H1 (cell line): ENCODE data around the gene RRAD. TPM values are rescaled to one million over a fixed set of nuclear protein-coding genes. Genes with fewer than 3 reads are reported as not detected.

Experiments used
- CTCF ChIA-PET: fragments of 300-600 bp; sonication (Branson Sonifier 250); formaldehyde crosslinking; loops from one replicate; lab custom pipeline; 2021; ENCODE audit not compliant: partially characterized antibody; lab: Charles Lee
- POLR2A ChIA-PET: fragments of 300-600 bp; sonication (Branson Sonifier 250); formaldehyde crosslinking; loops from one replicate; lab custom pipeline; 2021; ENCODE audit warnings: inconsistent platforms; ENCODE audit not compliant: partially characterized antibody; lab: Charles Lee
- DNase-seq, 2 experiments: peaks; one replicate each; pipeline versions ENCODE4 v3.0.0 to v3.0.0-alpha.2; 2010 to 2022; ENCODE audit warnings: low spot score in 2 of 2, low read depth in 1 of 2, mixed read lengths in 1 of 2
- FAIRE-seq: peaks from 2 replicates; lab custom pipeline; 2011; peaks lifted over from hg19 to GRCh38; lab: Jason Lieb, UNC
- H2AFZ ChIP-seq: 2 replicates; pipeline ENCODE4 v1.8.1; 2012; ENCODE audit warnings: low read length, inconsistent platforms
- H2AK5ac ChIP-seq: 2 replicates; pipeline ENCODE4 v1.6.1; 2013; ENCODE audit warnings: low read depth, low read length
- H2BK120ac ChIP-seq: replicated peaks from 2 replicates; pipeline ENCODE3; 2013; ENCODE audit warnings: low read depth, low read length, inconsistent platforms
- H2BK12ac ChIP-seq: 2 replicates; pipeline ENCODE4 v1.6.1; 2013; ENCODE audit warnings: low read depth, low read length
- H2BK15ac ChIP-seq: 2 replicates; pipeline ENCODE4 v1.6.1; 2013; ENCODE audit warnings: low read length
- H2BK20ac ChIP-seq: 2 replicates; pipeline ENCODE4 v1.6.1; 2013; ENCODE audit warnings: low read length
- H2BK5ac ChIP-seq: 2 replicates; pipeline ENCODE4 v1.6.1; 2013; ENCODE audit warnings: low read depth, low read length
- H3K14ac ChIP-seq: 2 replicates; pipeline ENCODE4 v1.6.1; 2013; ENCODE audit warnings: inconsistent platforms; ENCODE audit not compliant: insufficient read length
- H3K18ac ChIP-seq: 2 replicates; pipeline ENCODE4 v1.6.1; 2013; ENCODE audit warnings: low read length; ENCODE audit errors: extremely low read depth
- H3K23ac ChIP-seq: 2 replicates; pipeline ENCODE4 v1.6.1; 2013; ENCODE audit warnings: inconsistent platforms; ENCODE audit not compliant: insufficient read length
- H3K23me2 ChIP-seq: 2 replicates; pipeline ENCODE4 v1.6.1; 2013; ENCODE audit warnings: low read depth, low read length
- H3K27ac ChIP-seq: 2 replicates; pipeline ENCODE4 v1.6.1; 2011; ENCODE audit warnings: low read depth, low read length, inconsistent platforms
- H3K27me3 ChIP-seq, 4 experiments: replicated peaks in 1 of 4; 1 replicate in 1 of 4; 2 replicates in 3 of 4; pipeline versions ENCODE4 v1.6.1 to v1.8.1; 2011 to 2013; ENCODE audit warnings: low read length in 3 of 4, mild to moderate bottlenecking in 3 of 4, inconsistent platforms in 2 of 4, mixed read lengths in 2 of 4, moderate library complexity in 1 of 4; ENCODE audit not compliant: control insufficient read depth in 3 of 4, insufficient read depth in 3 of 4; ENCODE audit errors: extremely low read depth in 1 of 4
- H3K36me3 ChIP-seq, 4 experiments: 2 replicates each; pipeline versions ENCODE4 v1.6.1 to v1.8.1; 2011 to 2013; ENCODE audit warnings: mild to moderate bottlenecking in 4 of 4, low read length in 3 of 4, moderate library complexity in 2 of 4, control low read depth in 1 of 4, inconsistent platforms in 1 of 4; ENCODE audit not compliant: insufficient read depth in 4 of 4, control insufficient read depth in 2 of 4
- H3K4ac ChIP-seq: replicated peaks from 2 replicates; pipeline ENCODE3; 2013; ENCODE audit warnings: low read length, low read depth, mixed read lengths, inconsistent platforms; ENCODE audit not compliant: insufficient read length
- H3K4me1 ChIP-seq, 4 experiments: replicated peaks in 1 of 4; 1 replicate in 1 of 4; 2 replicates in 3 of 4; pipeline versions ENCODE4 v1.6.1 to v1.8.1; 2011 to 2013; ENCODE audit warnings: low read length in 3 of 4, inconsistent platforms in 2 of 4, mixed read lengths in 1 of 4; ENCODE audit not compliant: insufficient read depth in 4 of 4, control insufficient read depth in 3 of 4
- H3K4me2 ChIP-seq, 2 experiments: 2 replicates each; pipeline versions ENCODE4 v1.6.1 to v1.8.1; 2011 to 2013; ENCODE audit warnings: low read depth in 2 of 2, low read length in 2 of 2, control low read depth in 1 of 2, inconsistent platforms in 1 of 2, mild to moderate bottlenecking in 1 of 2; ENCODE audit not compliant: insufficient read depth in 1 of 2
- H3K4me3 ChIP-seq, 4 experiments: fragments of 200-600, 300-600 bp in 1 of 4; sonication (generic), shearing (Covaris generic), sonication (Bioruptor Twin) in 1 of 4; 2 replicates each; pipeline versions ENCODE4 v1.5.1 to v1.8.1; 2011 to 2016; ENCODE audit warnings: low read length in 4 of 4, low read depth in 3 of 4, control low read depth in 2 of 4, inconsistent platforms in 2 of 4, mild to moderate bottlenecking in 2 of 4, mixed read lengths in 1 of 4, moderate library complexity in 1 of 4; ENCODE audit not compliant: insufficient read depth in 2 of 4; ENCODE audit errors: extremely low read depth in 1 of 4
- H3K56ac ChIP-seq: replicated peaks from 2 replicates; pipeline ENCODE3; 2013; ENCODE audit warnings: low read depth, mild to moderate bottlenecking, mixed read lengths, low read length, inconsistent platforms; ENCODE audit not compliant: insufficient read length
- H3K79me1 ChIP-seq: 2 replicates; pipeline ENCODE4 v1.6.1; 2013; ENCODE audit warnings: low read depth, low read length, control low read depth
- H3K79me2 ChIP-seq, 2 experiments: 2 replicates each; pipeline versions ENCODE4 v1.6.1 to v1.8.1; 2012 to 2013; ENCODE audit warnings: low read length in 2 of 2, mild to moderate bottlenecking in 2 of 2, inconsistent platforms in 1 of 2; ENCODE audit not compliant: insufficient read depth in 2 of 2, control insufficient read depth in 1 of 2
- H3K9ac ChIP-seq, 4 experiments: replicated peaks in 1 of 4; 1 replicate in 1 of 4; 2 replicates in 3 of 4; pipeline versions ENCODE4 v1.6.1 to v1.8.1; 2011 to 2013; ENCODE audit warnings: low read depth in 3 of 4, low read length in 3 of 4, control low read depth in 2 of 4, mild to moderate bottlenecking in 2 of 4, moderate library complexity in 2 of 4, inconsistent platforms in 1 of 4; ENCODE audit errors: extremely low read depth in 1 of 4
- H3K9me3 ChIP-seq, 2 experiments: 2 replicates each; pipeline versions ENCODE4 v1.6.1 to v1.8.1; 2012 to 2013; ENCODE audit warnings: mild to moderate bottlenecking in 2 of 2, moderate library complexity in 2 of 2, control low read depth in 1 of 2, inconsistent platforms in 1 of 2, low read depth in 1 of 2, low read length in 1 of 2, mixed read lengths in 1 of 2; ENCODE audit not compliant: insufficient read depth in 2 of 2
- H4K20me1 ChIP-seq, 2 experiments: replicated peaks in 1 of 2; 2 replicates each; pipeline versions ENCODE3 to v1.8.1; 2011 to 2013; ENCODE audit warnings: inconsistent platforms in 2 of 2, low read length in 2 of 2, mild to moderate bottlenecking in 1 of 2; ENCODE audit not compliant: insufficient read depth in 2 of 2, control insufficient read depth in 1 of 2
- H4K5ac ChIP-seq: 2 replicates; pipeline ENCODE4 v1.6.1; 2013; ENCODE audit warnings: low read length, low read depth, mixed read lengths, inconsistent platforms; ENCODE audit not compliant: insufficient read length
- H4K8ac ChIP-seq: 2 replicates; pipeline ENCODE4 v1.8.0; 2013; ENCODE audit warnings: mild to moderate bottlenecking, moderate library complexity, low read length, inconsistent platforms; ENCODE audit not compliant: insufficient read depth; ENCODE audit errors: extremely low read depth
- H4K91ac ChIP-seq: replicated peaks from 2 replicates; pipeline ENCODE3; 2013; ENCODE audit warnings: low read length, mixed read lengths, inconsistent platforms; ENCODE audit not compliant: insufficient read length
- ATF2 ChIP-seq: IDR thresholded peaks from 2 replicates; pipeline ENCODE4 v1.6.1; 2012; ENCODE audit warnings: low read length, inconsistent platforms
- CBX5 ChIP-seq: fragments of 300-800, 300-1000 bp; sonication (generic); IDR thresholded peaks from 2 replicates; pipeline ENCODE4 v1.7.1; 2016; ENCODE audit warnings: antibody characterized with exemption, low read length, low read depth
- CBX8 ChIP-seq: fragments of 300-800, 300-1000 bp; sonication (generic); IDR thresholded peaks from 2 replicates; pipeline ENCODE4 v1.7.1; 2016; ENCODE audit warnings: low read depth, low read length, borderline replicate concordance
- E2F6 ChIP-seq: IDR thresholded peaks from 2 replicates; pipeline ENCODE4 v1.6.1; 2012; ENCODE audit warnings: inconsistent platforms
- EGR1 ChIP-seq: IDR thresholded peaks from 2 replicates; pipeline ENCODE4 v1.6.1; 2011; ENCODE audit warnings: low read depth, low read length, borderline replicate concordance
- PHF8 ChIP-seq: fragments of 200-600 bp; sonication (generic); conservative IDR thresholded peaks from 2 replicates; pipeline ENCODE4 v1.7.1; 2012; ENCODE audit warnings: low read depth, mild to moderate bottlenecking, inconsistent platforms, low read length, moderate library complexity
- SIN3A ChIP-seq, 2 experiments: IDR thresholded peaks in 1 of 2; conservative IDR thresholded peaks in 1 of 2; 2 replicates each; pipeline ENCODE4 v1.6.1; 2011 to 2012; ENCODE audit warnings: low read length in 2 of 2, improper control_type of control experiment in 1 of 2, low read depth in 1 of 2, mild to moderate bottlenecking in 1 of 2
- SIRT6 ChIP-seq: IDR thresholded peaks from one replicate; pipeline ENCODE4 v1.7.1; 2012; ENCODE audit warnings: low read length, inconsistent platforms
- SUZ12 ChIP-seq: fragments of 200-600 bp; sonication (generic); IDR thresholded peaks from 2 replicates; pipeline ENCODE4 v1.6.1; 2012; ENCODE audit warnings: mild to moderate bottlenecking, inconsistent platforms, low read length, moderate library complexity, mixed read lengths
- TAF7 ChIP-seq: optimal IDR thresholded peaks from 2 replicates; pipeline ENCODE3; 2011; ENCODE audit warnings: low read depth, mild to moderate bottlenecking, inconsistent platforms, low read length, moderate library complexity, borderline replicate concordance
- TEAD4 ChIP-seq: IDR thresholded peaks from 2 replicates; pipeline ENCODE4 v1.6.1; 2012; ENCODE audit warnings: low read depth, low read length, inconsistent platforms, mixed read lengths
- WGBS, 2 experiments: shearing (Covaris generic) in 1 of 2; methylation state at CpG; one replicate each; pipeline versions ENCODE4 v1.1.6 to v1.1.7; 2013 to 2015; ENCODE audit warnings: low lambda C conversion rate in 2 of 2, mixed read lengths in 2 of 2, inconsistent platforms in 1 of 2, low coverage in 1 of 2, missing lambda C conversion rate in 1 of 2; ENCODE audit not compliant: insufficient replicate concordance in 2 of 2, insufficient coverage in 1 of 2, insufficient read length in 1 of 2; ENCODE audit errors: extremely low coverage in 1 of 2, missing lambda C conversion rate in 1 of 2; 5-methylcytosine and 5-hydroxymethylcytosine counted together
- polyA plus RNA-seq, 7 experiments: library from polyadenylated mRNA; depleted of rRNA in 3 of 7; stranded (reverse) in 5 of 7; unstranded in 2 of 7; fragments of >200 nt in 5 of 7; fragments of 200-250 nt in 2 of 7; gene quantifications; 1 replicate in 5 of 7; 2 replicates in 1 of 7; 4 replicates in 1 of 7; pipeline versions ENCODE4 v1.2.1 to v1.2.3, GENCODE V29; 2011 to 2013; ENCODE audit warnings: missing spikeins in 2 of 7, mixed read lengths in 2 of 7
- total RNA-seq: library from RNA; stranded (reverse); fragmentation: NEBNext Ultra II Directional; extraction: Animal tissue kit (Norgen Biotek cat#: 25700); gene quantifications from 2 replicates; pipeline ENCODE4 v1.2.1, GENCODE V29; 2021

The RRAD gene
- total and polyA plus RNA-seq, 2 of the 8 experiments (the other 6 are each of a cell fraction or from before 2014, with no cell fraction given): 0.17 TPM; not detected in 1

- ChIA-PET CTCF (interaction anchor here (0.9 to 4.7 kb wide), 10 partner anchors 11 to 342 kb away, joined by 3 to 18 read pairs (median 4); no protein-coding TSS in a partner anchor), POLR2A (interaction anchor here (0.9 to 1.9 kb wide), 4 partner anchors 14 to 42 kb away, joined by 3 to 6 read pairs (median 3); partner anchors contain the start of gene CDH16)
- 92% methylated on average over 5 of the region's 5 CpGs; no CpG with 5 or more reads in 1 of the 2 experiments for whole genome bisulfite sequencing, 2 experiments
- Histone ChIP-seq H3K18ac (no peak overlapping the region), H2BK5ac (no peak overlapping the region), H2AFZ (no peak overlapping the region), H2BK20ac (no peak overlapping the region), H3K79me2 (no peaks in the 10 kb centered on the region), H4K20me1 (peaks cover 0 to 3% of the 10 kb centered on the region in 2 experiments), H3K4ac (no peak overlapping the region), H3K23ac (no peak overlapping the region), H3K14ac (no peak overlapping the region), H3K36me3 (peaks cover 5 to 18% (median 15%) of the 10 kb centered on the region in 4 experiments; a peak in 7 of 8 replicates), H4K8ac (no peak overlapping the region; the same call in 1 of the 2 replicates), H3K79me1 (no peaks in the 10 kb centered on the region), H3K23me2 (no peaks in the 10 kb centered on the region; the same call in 1 of the 2 replicates), H2AK5ac (no peak overlapping the region), H4K5ac (no peak overlapping the region), H3K4me2 (no peak overlapping the region), H2BK120ac (no peak overlapping the region), H3K27ac (no peak overlapping the region), H3K56ac (no peak overlapping the region), H2BK15ac (no peak overlapping the region), H3K9me3 (no peaks in the 10 kb centered on the region), H3K4me3 (no peak overlapping the region), H3K27me3 (peaks cover 3 to 8% (median 7%) of the 10 kb centered on the region in 4 experiments), H3K9ac (no peak overlapping the region), H4K91ac (no peak overlapping the region), H2BK12ac (no peak overlapping the region), H3K4me1 (peaks cover 0 to 3% (median 1%) of the 10 kb centered on the region in 4 experiments; a peak in 1 of 7 replicates)
- DNase-seq: no peak
- FAIRE-seq: no peak
- TF ChIP-seq EGR1 (no peak), TEAD4 (no peak), PHF8 (no peak), CBX5 (no peak), SIN3A (conservative IDR thresholded peaks at IDR 0.05 in 1 of 2, IDR thresholded peaks at IDR 0.05 in 1 of 2; ENCODE audit: low read depth in 1 of 2, low read length in 2 of 2) (no peak), E2F6 (no peak), SUZ12 (no peak), ATF2 (no peak), CBX8 (no peak), SIRT6 (no peak), TAF7 (no peak)
Observed at GRCh38 chr16:66942981-66943380, 17.6 kb upstream of the RRAD start.
